Measurements from ENCODE around the gene USP31.

The USP31 gene

GRCh38 chr16:23149267-23149992 lies at the start of gene USP31:
Gene USP31 (minus strand): TSS chr16:23149452. CDS start chr16:23149270, 182 bp downstream.
- peak; percentile 45 for DNase-seq

- DNase-seq, result no peak
Observed at GRCh38 chr16:23196539-23196938, 47.3 kb upstream of the USP31 start.

- no peak for DNase-seq
Observed at GRCh38 chr16:23195366-23195978, 46.2 kb upstream of the USP31 start.

GRCh38 chr16:23194497-23195221 lies 45.4 kb upstream of the USP31 start:
- no peak for DNase-seq

- DNase-seq, result no peak
Observed at GRCh38 chr16:23188911-23189310, 39.7 kb upstream of the USP31 start.

- no peak for DNase-seq
Observed at GRCh38 chr16:23187341-23187740, 38.1 kb upstream of the USP31 start.

- DNase-seq, result no peak
Observed at GRCh38 chr16:23186171-23186570, 36.9 kb upstream of the USP31 start.

- DNase-seq, result no peak
Observed at GRCh38 chr16:23185656-23186055, 36.4 kb upstream of the USP31 start.

GRCh38 chr16:23183543-23183862 lies 34.3 kb upstream of the USP31 start:
- no peak for DNase-seq

- DNase-seq, result no peak
Observed at GRCh38 chr16:23182679-23183542, 33.7 kb upstream of the USP31 start, which contains the start of gene SCNN1G. Gene SCNN1G (plus strand): TSS chr16:23182745. CDS start chr16:23186272, 3,527 bp downstream.

- no peak for DNase-seq
Observed at GRCh38 chr16:23182206-23182678, 33.0 kb upstream of the USP31 start.

- DNase-seq, result no peak
Observed at GRCh38 chr16:23181506-23181905, 32.3 kb upstream of the USP31 start.

- no peak for DNase-seq
Observed at GRCh38 chr16:23175651-23176050, 26.4 kb upstream of the USP31 start.

GRCh38 chr16:23174622-23175021 lies 25.4 kb upstream of the USP31 start:
- no peak for DNase-seq

GRCh38 chr16:23172994-23173393 lies 23.7 kb upstream of the USP31 start:
- DNase-seq, result no peak

- no peak for DNase-seq
Observed at GRCh38 chr16:23172583-23172982, 23.3 kb upstream of the USP31 start.

- DNase-seq, result no peak
Observed at GRCh38 chr16:23164736-23165135, 15.5 kb upstream of the USP31 start.

GRCh38 chr16:23163921-23164320 lies 14.7 kb upstream of the USP31 start:
- no peak for DNase-seq

GRCh38 chr16:23160574-23160973 lies 11.3 kb upstream of the USP31 start:
- DNase-seq, result no peak

GRCh38 chr16:23160082-23160481 lies 10.8 kb upstream of the USP31 start:
- DNase-seq, result no peak

GRCh38 chr16:23158114-23158513 lies 8.9 kb upstream of the USP31 start:
- no peak for DNase-seq

- DNase-seq, result no peak
Observed at GRCh38 chr16:23156946-23157460, 7.8 kb upstream of the USP31 start.

- DNase-seq, result no peak
Observed at GRCh38 chr16:23156110-23156509, 6.9 kb upstream of the USP31 start.
